ENCODE data around the gene HIBADH.

GRCh38 chr7:27515933-27516332 lies 146.8 kb downstream of the HIBADH start:
- TF ChIP-seq, protein P1, sequence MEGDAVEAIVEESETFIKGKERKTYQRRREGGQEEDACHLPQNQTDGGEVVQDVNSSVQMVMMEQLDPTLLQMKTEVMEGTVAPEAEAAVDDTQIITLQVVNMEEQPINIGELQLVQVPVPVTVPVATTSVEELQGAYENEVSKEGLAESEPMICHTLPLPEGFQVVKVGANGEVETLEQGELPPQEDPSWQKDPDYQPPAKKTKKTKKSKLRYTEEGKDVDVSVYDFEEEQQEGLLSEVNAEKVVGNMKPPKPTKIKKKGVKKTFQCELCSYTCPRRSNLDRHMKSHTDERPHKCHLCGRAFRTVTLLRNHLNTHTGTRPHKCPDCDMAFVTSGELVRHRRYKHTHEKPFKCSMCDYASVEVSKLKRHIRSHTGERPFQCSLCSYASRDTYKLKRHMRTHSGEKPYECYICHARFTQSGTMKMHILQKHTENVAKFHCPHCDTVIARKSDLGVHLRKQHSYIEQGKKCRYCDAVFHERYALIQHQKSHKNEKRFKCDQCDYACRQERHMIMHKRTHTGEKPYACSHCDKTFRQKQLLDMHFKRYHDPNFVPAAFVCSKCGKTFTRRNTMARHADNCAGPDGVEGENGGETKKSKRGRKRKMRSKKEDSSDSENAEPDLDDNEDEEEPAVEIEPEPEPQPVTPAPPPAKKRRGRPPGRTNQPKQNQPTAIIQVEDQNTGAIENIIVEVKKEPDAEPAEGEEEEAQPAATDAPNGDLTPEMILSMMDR (IDR thresholded peaks at IDR 0.05 in 2 of 3, conservative IDR thresholded peaks at IDR 0.05 in 1 of 3; ENCODE audit: insufficient read depth in 2 of 3, low read depth in 1 of 3, low read length in 3 of 3), result no peak
- TF ChIP-seq NRF1 (conservative IDR thresholded peaks at IDR 0.05 in 1 of 2, IDR thresholded peaks at IDR 0.05 in 1 of 2) (no peak), SREBF1 (IDR thresholded peaks at IDR 0.05; ENCODE audit: borderline replicate concordance, low read depth, low read length) (no peak), EP300 (IDR thresholded peaks at IDR 0.05; ENCODE audit: low read length) (no peak), JUND (IDR thresholded peaks at IDR 0.05; ENCODE audit: borderline replicate concordance, low read depth, low read length) (no peak), JUND (tag; IDR thresholded peaks at IDR 0.05; ENCODE audit: borderline replicate concordance, low read depth, low read length) (no peak), SMARCA4 (IDR thresholded peaks at IDR 0.05) (no peak), NCOA4 (IDR thresholded peaks at IDR 0.05; ENCODE audit: partially characterized antibody) (no peak), POLR2A (conservative IDR thresholded peaks at IDR 0.05) (no peak), DPF2 (IDR thresholded peaks at IDR 0.05) (no peak), ZNF778 (CRISPR knock-in tag; IDR thresholded peaks at IDR 0.05) (no peak), REST (IDR thresholded peaks at IDR 0.05; ENCODE audit: borderline replicate concordance) (no peak), REST (CRISPR knock-in tag; IDR thresholded peaks at IDR 0.05; ENCODE audit: low read depth) (no peak), TCF7 (IDR thresholded peaks at IDR 0.05; ENCODE audit: borderline replicate concordance) (no peak)
- TF ChIP-seq, protein P2, sequence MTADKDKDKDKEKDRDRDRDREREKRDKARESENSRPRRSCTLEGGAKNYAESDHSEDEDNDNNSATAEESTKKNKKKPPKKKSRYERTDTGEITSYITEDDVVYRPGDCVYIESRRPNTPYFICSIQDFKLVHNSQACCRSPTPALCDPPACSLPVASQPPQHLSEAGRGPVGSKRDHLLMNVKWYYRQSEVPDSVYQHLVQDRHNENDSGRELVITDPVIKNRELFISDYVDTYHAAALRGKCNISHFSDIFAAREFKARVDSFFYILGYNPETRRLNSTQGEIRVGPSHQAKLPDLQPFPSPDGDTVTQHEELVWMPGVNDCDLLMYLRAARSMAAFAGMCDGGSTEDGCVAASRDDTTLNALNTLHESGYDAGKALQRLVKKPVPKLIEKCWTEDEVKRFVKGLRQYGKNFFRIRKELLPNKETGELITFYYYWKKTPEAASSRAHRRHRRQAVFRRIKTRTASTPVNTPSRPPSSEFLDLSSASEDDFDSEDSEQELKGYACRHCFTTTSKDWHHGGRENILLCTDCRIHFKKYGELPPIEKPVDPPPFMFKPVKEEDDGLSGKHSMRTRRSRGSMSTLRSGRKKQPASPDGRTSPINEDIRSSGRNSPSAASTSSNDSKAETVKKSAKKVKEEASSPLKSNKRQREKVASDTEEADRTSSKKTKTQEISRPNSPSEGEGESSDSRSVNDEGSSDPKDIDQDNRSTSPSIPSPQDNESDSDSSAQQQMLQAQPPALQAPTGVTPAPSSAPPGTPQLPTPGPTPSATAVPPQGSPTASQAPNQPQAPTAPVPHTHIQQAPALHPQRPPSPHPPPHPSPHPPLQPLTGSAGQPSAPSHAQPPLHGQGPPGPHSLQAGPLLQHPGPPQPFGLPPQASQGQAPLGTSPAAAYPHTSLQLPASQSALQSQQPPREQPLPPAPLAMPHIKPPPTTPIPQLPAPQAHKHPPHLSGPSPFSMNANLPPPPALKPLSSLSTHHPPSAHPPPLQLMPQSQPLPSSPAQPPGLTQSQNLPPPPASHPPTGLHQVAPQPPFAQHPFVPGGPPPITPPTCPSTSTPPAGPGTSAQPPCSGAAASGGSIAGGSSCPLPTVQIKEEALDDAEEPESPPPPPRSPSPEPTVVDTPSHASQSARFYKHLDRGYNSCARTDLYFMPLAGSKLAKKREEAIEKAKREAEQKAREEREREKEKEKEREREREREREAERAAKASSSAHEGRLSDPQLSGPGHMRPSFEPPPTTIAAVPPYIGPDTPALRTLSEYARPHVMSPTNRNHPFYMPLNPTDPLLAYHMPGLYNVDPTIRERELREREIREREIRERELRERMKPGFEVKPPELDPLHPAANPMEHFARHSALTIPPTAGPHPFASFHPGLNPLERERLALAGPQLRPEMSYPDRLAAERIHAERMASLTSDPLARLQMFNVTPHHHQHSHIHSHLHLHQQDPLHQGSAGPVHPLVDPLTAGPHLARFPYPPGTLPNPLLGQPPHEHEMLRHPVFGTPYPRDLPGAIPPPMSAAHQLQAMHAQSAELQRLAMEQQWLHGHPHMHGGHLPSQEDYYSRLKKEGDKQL (CRISPR knock-in tag; IDR thresholded peaks at IDR 0.05; ENCODE audit: borderline replicate concordance), result no peak
- TF ChIP-seq, protein P3, sequence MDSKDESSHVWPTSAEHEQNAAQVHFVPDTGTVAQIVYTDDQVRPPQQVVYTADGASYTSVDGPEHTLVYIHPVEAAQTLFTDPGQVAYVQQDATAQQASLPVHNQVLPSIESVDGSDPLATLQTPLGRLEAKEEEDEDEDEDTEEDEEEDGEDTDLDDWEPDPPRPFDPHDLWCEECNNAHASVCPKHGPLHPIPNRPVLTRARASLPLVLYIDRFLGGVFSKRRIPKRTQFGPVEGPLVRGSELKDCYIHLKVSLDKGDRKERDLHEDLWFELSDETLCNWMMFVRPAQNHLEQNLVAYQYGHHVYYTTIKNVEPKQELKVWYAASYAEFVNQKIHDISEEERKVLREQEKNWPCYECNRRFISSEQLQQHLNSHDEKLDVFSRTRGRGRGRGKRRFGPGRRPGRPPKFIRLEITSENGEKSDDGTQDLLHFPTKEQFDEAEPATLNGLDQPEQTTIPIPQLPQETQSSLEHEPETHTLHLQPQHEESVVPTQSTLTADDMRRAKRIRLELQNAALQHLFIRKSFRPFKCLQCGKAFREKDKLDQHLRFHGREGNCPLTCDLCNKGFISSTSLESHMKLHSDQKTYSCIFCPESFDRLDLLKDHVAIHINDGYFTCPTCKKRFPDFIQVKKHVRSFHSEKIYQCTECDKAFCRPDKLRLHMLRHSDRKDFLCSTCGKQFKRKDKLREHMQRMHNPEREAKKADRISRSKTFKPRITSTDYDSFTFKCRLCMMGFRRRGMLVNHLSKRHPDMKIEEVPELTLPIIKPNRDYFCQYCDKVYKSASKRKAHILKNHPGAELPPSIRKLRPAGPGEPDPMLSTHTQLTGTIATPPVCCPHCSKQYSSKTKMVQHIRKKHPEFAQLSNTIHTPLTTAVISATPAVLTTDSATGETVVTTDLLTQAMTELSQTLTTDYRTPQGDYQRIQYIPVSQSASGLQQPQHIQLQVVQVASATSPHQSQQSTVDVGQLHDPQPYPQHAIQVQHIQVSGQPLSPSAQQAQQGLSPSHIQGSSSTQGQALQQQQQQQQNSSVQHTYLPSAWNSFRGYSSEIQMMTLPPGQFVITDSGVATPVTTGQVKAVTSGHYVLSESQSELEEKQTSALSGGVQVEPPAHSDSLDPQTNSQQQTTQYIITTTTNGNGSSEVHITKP (IDR thresholded peaks at IDR 0.05; ENCODE audit: partially characterized antibody), result no peak
